Measurements from ENCODE around the gene C2orf80. TPM values are rescaled to one million over a fixed set of nuclear protein-coding genes. Genes with fewer than 3 reads are reported as not detected.

The C2orf80 gene
- total and polyA plus RNA-seq, 2 donors (not counting 1 experiment from before 2014, with no cell fraction given): not detected

- no peak overlapping the region for H3K27ac ChIP-seq (ENCODE audit: low read length in 2 of 2)
- no peak overlapping the region for H3K9ac ChIP-seq (ENCODE audit: low read length)
- no peaks in the 10 kb centered on the region for H3K4me1 Mint-ChIP-seq
- 100% methylated on average over 1 of the region's 1 CpG for WGBS (ENCODE audit: insufficient coverage)
- no peaks in the 10 kb centered on the region for H4K20me1 ChIP-seq (ENCODE audit: control insufficient read depth, insufficient read depth, low read length, poor library complexity, severe bottlenecking)
- peaks cover 9 to 29% of the 10 kb centered on the region in 2 experiments for H3K36me3 ChIP-seq (replicated peaks in 1 of 2; ENCODE audit: control extremely low read depth in 1 of 2, control insufficient read depth in 1 of 2, extremely low read depth in 1 of 2, insufficient read depth in 2 of 2, low read length in 1 of 2)
- no peak overlapping the region for H3K4me2 ChIP-seq (replicated peaks; ENCODE audit: low read depth, low read length, poor library complexity, severe bottlenecking)
- no peaks in the 10 kb centered on the region for H3K27me3 Mint-ChIP-seq
- H3K4me3 Mint-ChIP-seq: no peak overlapping the region
- H3K79me2 ChIP-seq (ENCODE audit: control insufficient read depth, insufficient read depth, low read length): no peaks in the 10 kb centered on the region
- CTCF ChIA-PET: no interaction called here
- POLR2A ChIA-PET: no interaction called here
- intact Hi-C loops (cut with micrococcal nuclease): no loop called here
- no peak overlapping the region for H2AFZ ChIP-seq (ENCODE audit: insufficient read depth, low read depth, low read length, poor library complexity, severe bottlenecking)
- H3K27ac Mint-ChIP-seq: no peak overlapping the region
- H3K27me3 ChIP-seq (replicated peaks in 1 of 4; ENCODE audit: control extremely low read depth in 1 of 4, control insufficient read depth in 3 of 4, insufficient read depth in 4 of 4, low read length in 3 of 4): no peaks in the 10 kb centered on the region
- ATAC-seq (ENCODE audit: low read depth): no peak
- no peaks in the 10 kb centered on the region for H3K4me1 ChIP-seq (ENCODE audit: control insufficient read depth in 2 of 2, insufficient read depth in 2 of 2, low read length in 2 of 2)
- no peak overlapping the region for H3K4me3 ChIP-seq (ENCODE audit: control extremely low read depth in 1 of 5, extremely low read depth in 1 of 5, insufficient read depth in 1 of 5, low read depth in 2 of 5, low read length in 4 of 5)
- DNase-seq: no peak
- TF ChIP-seq, protein P1, sequence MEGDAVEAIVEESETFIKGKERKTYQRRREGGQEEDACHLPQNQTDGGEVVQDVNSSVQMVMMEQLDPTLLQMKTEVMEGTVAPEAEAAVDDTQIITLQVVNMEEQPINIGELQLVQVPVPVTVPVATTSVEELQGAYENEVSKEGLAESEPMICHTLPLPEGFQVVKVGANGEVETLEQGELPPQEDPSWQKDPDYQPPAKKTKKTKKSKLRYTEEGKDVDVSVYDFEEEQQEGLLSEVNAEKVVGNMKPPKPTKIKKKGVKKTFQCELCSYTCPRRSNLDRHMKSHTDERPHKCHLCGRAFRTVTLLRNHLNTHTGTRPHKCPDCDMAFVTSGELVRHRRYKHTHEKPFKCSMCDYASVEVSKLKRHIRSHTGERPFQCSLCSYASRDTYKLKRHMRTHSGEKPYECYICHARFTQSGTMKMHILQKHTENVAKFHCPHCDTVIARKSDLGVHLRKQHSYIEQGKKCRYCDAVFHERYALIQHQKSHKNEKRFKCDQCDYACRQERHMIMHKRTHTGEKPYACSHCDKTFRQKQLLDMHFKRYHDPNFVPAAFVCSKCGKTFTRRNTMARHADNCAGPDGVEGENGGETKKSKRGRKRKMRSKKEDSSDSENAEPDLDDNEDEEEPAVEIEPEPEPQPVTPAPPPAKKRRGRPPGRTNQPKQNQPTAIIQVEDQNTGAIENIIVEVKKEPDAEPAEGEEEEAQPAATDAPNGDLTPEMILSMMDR (IDR thresholded peaks at IDR 0.05): no peak
- peaks cover 0 to 9% (median 7%) of the 10 kb centered on the region in 3 donors for H3K9me3 ChIP-seq (ENCODE audit: control extremely low read depth in 1 of 3, control insufficient read depth in 2 of 3, insufficient read depth in 1 of 3, low read length in 2 of 3)
- peaks cover 10% of the 10 kb centered on the region for H3K9me3 Mint-ChIP-seq (ENCODE audit: insufficient read depth)
These were observed 45.0 kb upstream of the C2orf80 start for GRCh38 chr2:208234786-208235185.

DNA sequence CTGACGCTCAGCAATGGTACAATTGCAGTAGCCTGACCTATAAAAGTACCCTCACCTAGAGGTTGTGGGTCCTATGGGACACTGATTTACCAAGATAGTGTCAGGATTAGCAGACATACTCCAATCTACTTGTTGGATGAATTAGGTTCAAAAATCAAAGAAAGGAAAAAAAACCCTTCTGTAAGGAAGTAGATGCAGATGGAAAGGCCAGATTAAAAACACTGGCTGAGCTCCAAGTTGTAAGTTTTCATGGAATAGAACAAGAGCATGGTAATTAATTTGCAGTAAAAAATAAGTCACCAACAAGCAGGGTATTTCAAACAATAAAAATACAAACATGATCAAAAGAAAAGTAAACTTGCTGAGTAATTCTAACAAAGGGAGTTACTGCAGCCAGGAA, 38.6 kb upstream of the C2orf80 start:
- Mint-ChIP-seq H3K9me3 (ENCODE audit: insufficient read depth) (peaks cover 7% of the 10 kb centered on the region), H3K4me1 (no peaks in the 10 kb centered on the region), H3K27me3 (peaks cover 4% of the 10 kb centered on the region), H3K27ac (no peak overlapping the region), H3K4me3 (no peak overlapping the region)
- POLR2A ChIA-PET: no interaction called here
- intact Hi-C loops (cut with micrococcal nuclease): no loop called here
- no peak overlapping the region for H3K9ac ChIP-seq (ENCODE audit: low read length)
- H4K20me1 ChIP-seq (ENCODE audit: control insufficient read depth, insufficient read depth, low read length, poor library complexity, severe bottlenecking): no peaks in the 10 kb centered on the region
- H3K27me3 ChIP-seq (replicated peaks in 1 of 4; ENCODE audit: control extremely low read depth in 1 of 4, control insufficient read depth in 3 of 4, insufficient read depth in 4 of 4, low read length in 3 of 4): no peaks in the 10 kb centered on the region
- ATAC-seq (ENCODE audit: low read depth): no peak
- WGBS (ENCODE audit: insufficient coverage): no CpG with 5 or more reads among the region's 1 CpG
- TF ChIP-seq, protein P1 (IDR thresholded peaks at IDR 0.05): no peak
- TF ChIP-seq EZH2 (IDR thresholded peaks at IDR 0.05; ENCODE audit: borderline replicate concordance, insufficient read depth, low read depth, low read length, poor library complexity, severe bottlenecking): no peak
- no peak overlapping the region for H2AFZ ChIP-seq (ENCODE audit: insufficient read depth, low read depth, low read length, poor library complexity, severe bottlenecking)
- H3K9me3 ChIP-seq (ENCODE audit: control extremely low read depth in 1 of 3, control insufficient read depth in 2 of 3, insufficient read depth in 1 of 3, low read length in 2 of 3): peaks cover 0 to 13% (median 9%) of the 10 kb centered on the region in 3 donors
- H3K4me1 ChIP-seq (ENCODE audit: control insufficient read depth in 2 of 2, insufficient read depth in 2 of 2, low read length in 2 of 2): no peaks in the 10 kb centered on the region
- no peak overlapping the region for H3K27ac ChIP-seq (ENCODE audit: low read length in 2 of 2)
- CTCF ChIA-PET: no interaction called here
- no peak overlapping the region for H3K4me3 ChIP-seq (ENCODE audit: control extremely low read depth in 1 of 5, extremely low read depth in 1 of 5, insufficient read depth in 1 of 5, low read depth in 2 of 5, low read length in 4 of 5)
- DNase-seq: no peak
- H3K79me2 ChIP-seq (ENCODE audit: control insufficient read depth, insufficient read depth, low read length): no peaks in the 10 kb centered on the region
- H3K36me3 ChIP-seq (replicated peaks in 1 of 2; ENCODE audit: control extremely low read depth in 1 of 2, control insufficient read depth in 1 of 2, extremely low read depth in 1 of 2, insufficient read depth in 2 of 2, low read length in 1 of 2): no peaks in the 10 kb centered on the region
- H3K4me2 ChIP-seq (replicated peaks; ENCODE audit: low read depth, low read length, poor library complexity, severe bottlenecking): no peak overlapping the region

Measured in B cell (primary cell).